HG03521 (cell line): ENCODE measurements around the gene GNGT2.
"Not testable (repeated sequence)": the region's sequence is repeated elsewhere in the genome, so short reads cannot be mapped to it uniquely, and the experiment has no call there.

Experiments used
- ATAC-seq: cut with Tn5 transposase; IDR thresholded peaks from one replicate; pipeline ENCODE4 v1.9.1; 2021; ENCODE audit warnings: mild to moderate bottlenecking, moderate library complexity; ENCODE audit not compliant: unreplicated experiment

GNGT2 gene

GRCh38 chr17:49180998-49181635, 29.3 kb downstream of the GNGT2 start:
- no peak for ATAC-seq

- ATAC-seq, result no peak
Observed at GRCh38 chr17:49180303-49180702, 30.1 kb downstream of the GNGT2 start.

- not testable (repeated sequence) for ATAC-seq
Observed at GRCh38 chr17:49175978-49176377, 34.4 kb downstream of the GNGT2 start.

- not testable (repeated sequence) for ATAC-seq
Observed at GRCh38 chr17:49170711-49171110, 39.7 kb downstream of the GNGT2 start.

GRCh38 chr17:49170216-49170615, 40.2 kb downstream of the GNGT2 start:
- ATAC-seq, result no peak

- ATAC-seq, result no peak
Observed at GRCh38 chr17:49168706-49169105, 41.7 kb downstream of the GNGT2 start.

GRCh38 chr17:49165143-49165542, 45.2 kb downstream of the GNGT2 start:
- ATAC-seq, result no peak

GRCh38 chr17:49162866-49163265, 47.5 kb downstream of the GNGT2 start:
- no peak for ATAC-seq

- ATAC-seq, result no peak
Observed at GRCh38 chr17:49157784-49158183, 52.6 kb downstream of the GNGT2 start.

- ATAC-seq, result no peak
Observed at GRCh38 chr17:49156256-49156655, 54.1 kb downstream of the GNGT2 start.
